ENCODE results near the gene MIPOL1. TPM values are rescaled to one million over a fixed set of nuclear protein-coding genes. Genes with fewer than 3 reads are reported as not detected.

The MIPOL1 gene
- total RNA-seq, 1 experiment from 2014 or later, result 15.4 TPM

GRCh38 chr14:37330910-37331309, 133.2 kb downstream of the MIPOL1 start:
- Histone ChIP-seq H3K9me3 (ENCODE audit: control insufficient read depth in 1 of 2, insufficient read depth in 1 of 2, low read depth in 1 of 2, low read length in 2 of 2) (peaks cover 0 to 3% of the 10 kb centered on the region in 2 experiments; a peak in 1 of 4 replicates), H4K20me1 (ENCODE audit: insufficient read depth) (no peaks in the 10 kb centered on the region), H3K4me1 (ENCODE audit: control insufficient read depth in 1 of 2, insufficient read depth in 2 of 2, low read length in 2 of 2) (no peaks in the 10 kb centered on the region), H3K9me2 (ENCODE audit: insufficient read depth) (no peaks in the 10 kb centered on the region), H3K9ac (ENCODE audit: low read length) (no peak overlapping the region), H3K79me2 (ENCODE audit: insufficient read depth, low read length) (no peaks in the 10 kb centered on the region), H3K27ac (ENCODE audit: low read depth, low read length) (no peak overlapping the region), H3K27me3 (ENCODE audit: insufficient read depth, low read length) (no peaks in the 10 kb centered on the region), H3K4me3 (replicated peaks in 1 of 2; ENCODE audit: low read depth in 1 of 2, low read length in 2 of 2) (no peak overlapping the region), H2AFZ (ENCODE audit: low read depth, low read length, poor library complexity, severe bottlenecking) (no peak overlapping the region), H3K36me3 (ENCODE audit: control insufficient read depth in 1 of 2, insufficient read depth in 2 of 2, low read length in 2 of 2) (no peaks in the 10 kb centered on the region), H3K4me2 (ENCODE audit: low read length) (no peak overlapping the region)
- RAD21 ChIA-PET (ENCODE audit: low non-redundant PET in 1 of 2, low total read pairs in 2 of 2, uncharacterized antibody in 2 of 2, unreplicated experiment in 2 of 2), result no interaction called here
- TF ChIP-seq EZH2phosphoT487 (IDR thresholded peaks at IDR 0.05; ENCODE audit: borderline replicate concordance) (no peak), SIN3A (IDR thresholded peaks at IDR 0.05; ENCODE audit: low read depth) (no peak), YY1 (IDR thresholded peaks at IDR 0.05; ENCODE audit: extremely low read depth, insufficient replicate concordance, low read depth, low read length) (no peak)
- no peak for DNase-seq (ENCODE audit: low read depth, low spot score)
- intact Hi-C loops (cut with micrococcal nuclease), result no loop called here
- CTCF ChIA-PET, result no interaction called here
- ATAC-seq, result no peak
- no TSS peak for BruUV-seq (replicated peaks)
- POLR2A ChIA-PET, result no interaction called here

- no peak for DNase-seq (ENCODE audit: low read depth, low spot score)
- Histone ChIP-seq H3K4me1 (ENCODE audit: control insufficient read depth in 1 of 2, insufficient read depth in 2 of 2, low read length in 2 of 2) (peaks cover 0 to 5% of the 10 kb centered on the region in 2 experiments; a peak in 1 of 4 replicates), H3K9ac (ENCODE audit: low read length) (no peak overlapping the region), H3K9me3 (ENCODE audit: control insufficient read depth in 1 of 2, insufficient read depth in 1 of 2, low read depth in 1 of 2, low read length in 2 of 2) (no peaks in the 10 kb centered on the region), H3K27ac (ENCODE audit: low read depth, low read length) (no peak overlapping the region), H4K20me1 (ENCODE audit: insufficient read depth) (no peaks in the 10 kb centered on the region), H3K27me3 (ENCODE audit: insufficient read depth, low read length) (no peaks in the 10 kb centered on the region), H3K79me2 (ENCODE audit: insufficient read depth, low read length) (no peaks in the 10 kb centered on the region), H3K4me2 (ENCODE audit: low read length) (no peak overlapping the region), H3K9me2 (ENCODE audit: insufficient read depth) (no peaks in the 10 kb centered on the region), H3K36me3 (ENCODE audit: control insufficient read depth in 1 of 2, insufficient read depth in 2 of 2, low read length in 2 of 2) (no peaks in the 10 kb centered on the region), H3K4me3 (replicated peaks in 1 of 2; ENCODE audit: low read depth in 1 of 2, low read length in 2 of 2) (no peak overlapping the region), H2AFZ (ENCODE audit: low read depth, low read length, poor library complexity, severe bottlenecking) (no peak overlapping the region)
- TF ChIP-seq CTCF (IDR thresholded peaks at IDR 0.05 in 2 of 3, conservative IDR thresholded peaks at IDR 0.05 in 1 of 3; ENCODE audit: borderline replicate concordance in 1 of 3, insufficient read depth in 1 of 3, low read depth in 2 of 3, low read length in 2 of 3) (peak in 2 of 3 experiments; percentile 30 to 32; a peak in 3 of 6 replicates), POLR2A (IDR thresholded peaks at IDR 0.05; ENCODE audit: borderline replicate concordance, extremely low read depth, insufficient read depth, insufficient read length) (no peak)
- BruUV-seq (replicated peaks), result no TSS peak
- ATAC-seq, result peak; percentile 71
- intact Hi-C loops (cut with micrococcal nuclease), result no loop called here
- RAD21 ChIA-PET (ENCODE audit: low non-redundant PET in 1 of 2, low total read pairs in 2 of 2, uncharacterized antibody in 2 of 2, unreplicated experiment in 2 of 2), result no interaction called here
- CTCF ChIA-PET, result no interaction called here
- POLR2A ChIA-PET, result no interaction called here
Observed at GRCh38 chr14:37340353-37340752, 142.6 kb downstream of the MIPOL1 start.

Data from HCT116 (cell line).